IMR-90 (cell line): ENCODE measurements around the gene TMEM17. TPM values are rescaled to one million over a fixed set of nuclear protein-coding genes. Genes with fewer than 3 reads are reported as not detected.

Experiments used
- ATAC-seq: fragments of 200-7000 bp; cut with Tn5 transposase; 2 replicates; pipeline ENCODE4 v1.9.1; 2020; ENCODE audit warnings: low read depth, mild to moderate bottlenecking, moderate library complexity
- BruUV-seq: library from RNA; stranded (reverse); fragments of 400-500 nt; replicated peaks from 2 replicates; lab custom pipeline; 2021; lab: Mats Ljungman, UMichigan
- CTCF ChIA-PET: fragments of 300-600 bp; formaldehyde crosslinking; extraction: SDS; loops from one replicate; lab custom pipeline; 2021; ENCODE audit warnings: antibody characterized with exemption; lab: Yijun Ruan, JAX
- POLR2A ChIA-PET: fragments of 300-600 bp; sonication (Branson Sonifier 250); formaldehyde crosslinking; loops from one replicate; lab custom pipeline; 2022; ENCODE audit warnings: antibody characterized with exemption; ENCODE audit not compliant: unreplicated experiment; lab: Charles Lee
- DNase-seq: peaks from one replicate; pipeline ENCODE4 v3.0.0; 2013
- H2AFZ ChIP-seq: replicated peaks from 2 replicates; pipeline ENCODE3; 2013; ENCODE audit warnings: low read length, mild to moderate bottlenecking; ENCODE audit not compliant: poor library complexity
- H2AK5ac ChIP-seq: 2 replicates; pipeline ENCODE4 v1.6.1; 2013; ENCODE audit warnings: low read depth, low read length, inconsistent platforms
- H2AK9ac ChIP-seq: replicated peaks from 2 replicates; pipeline ENCODE3; 2013; ENCODE audit warnings: mild to moderate bottlenecking, low read depth, low read length, moderate library complexity; ENCODE audit not compliant: poor library complexity
- H2BK120ac ChIP-seq: 2 replicates; pipeline ENCODE4 v1.6.1; 2013; ENCODE audit warnings: low read depth, low read length, inconsistent platforms
- H2BK15ac ChIP-seq: 3 replicates; pipeline ENCODE4 v1.6.1; 2013; ENCODE audit warnings: low read depth, low read length, inconsistent platforms
- H2BK20ac ChIP-seq: 2 replicates; pipeline ENCODE4 v1.6.1; 2013; ENCODE audit warnings: low read depth, mild to moderate bottlenecking, inconsistent platforms, low read length, moderate library complexity
- H2BK5ac ChIP-seq: 2 replicates; pipeline ENCODE4 v1.6.1; 2013; ENCODE audit warnings: mild to moderate bottlenecking, low read depth, low read length, inconsistent platforms; ENCODE audit not compliant: poor library complexity, severe bottlenecking
- H3K14ac ChIP-seq: replicated peaks from 2 replicates; pipeline ENCODE4 v1.6.1; 2013; ENCODE audit warnings: low read depth, low read length, inconsistent platforms
- H3K18ac ChIP-seq: 2 replicates; pipeline ENCODE4 v1.6.1; 2013; ENCODE audit warnings: low read depth, low read length, control low read depth
- H3K23ac ChIP-seq: 2 replicates; pipeline ENCODE4 v1.6.1; 2013; ENCODE audit warnings: low read depth, low read length, inconsistent platforms
- H3K27ac ChIP-seq: 2 replicates; pipeline ENCODE4 v1.5.1; 2013; ENCODE audit warnings: mild to moderate bottlenecking, control low read depth, low read length; ENCODE audit not compliant: insufficient read depth
- H3K27me3 ChIP-seq: 2 replicates; pipeline ENCODE4 v1.6.1; 2013; ENCODE audit warnings: low read length; ENCODE audit not compliant: control insufficient read depth, insufficient read depth
- H3K36me3 ChIP-seq: 2 replicates; pipeline ENCODE4 v1.6.1; 2013; ENCODE audit warnings: low read length, mixed read lengths; ENCODE audit not compliant: control insufficient read depth, insufficient read depth
- H3K4ac ChIP-seq: 2 replicates; pipeline ENCODE4 v1.6.1; 2013; ENCODE audit warnings: low read depth, low read length, inconsistent platforms
- H3K4me1 ChIP-seq: 2 replicates; pipeline ENCODE4 v1.6.1; 2013; ENCODE audit warnings: low read length, mixed read lengths; ENCODE audit not compliant: control insufficient read depth, insufficient read depth
- H3K4me2 ChIP-seq: 2 replicates; pipeline ENCODE4 v1.6.1; 2013; ENCODE audit warnings: low read depth, mild to moderate bottlenecking, control low read depth, low read length, moderate library complexity
- H3K4me3 ChIP-seq: 2 replicates; pipeline ENCODE4 v1.5.1; 2013; ENCODE audit warnings: low read depth, mild to moderate bottlenecking, control low read depth, low read length, moderate library complexity; ENCODE audit not compliant: insufficient read depth
- H3K56ac ChIP-seq: 2 replicates; pipeline ENCODE4 v1.6.1; 2013; ENCODE audit warnings: low read length, inconsistent platforms; ENCODE audit not compliant: insufficient read depth; ENCODE audit errors: extremely low read depth
- H3K79me1 ChIP-seq, 2 experiments: 2 replicates each; pipeline ENCODE4 v1.6.1; 2013; ENCODE audit warnings: low read length in 2 of 2, inconsistent platforms in 1 of 2, low read depth in 1 of 2
- H3K9ac ChIP-seq: 2 replicates; pipeline ENCODE4 v1.6.1; 2013; ENCODE audit warnings: low read depth, low read length, control low read depth
- H3K9me1 ChIP-seq: 2 replicates; pipeline ENCODE4 v1.6.1; 2013; ENCODE audit warnings: low read length, inconsistent platforms; ENCODE audit not compliant: insufficient read depth
- H3K9me3 ChIP-seq: 2 replicates; pipeline ENCODE4 v1.6.1; 2013; ENCODE audit warnings: low read length; ENCODE audit not compliant: control insufficient read depth, insufficient read depth
- H4K20me1 ChIP-seq: 2 replicates; pipeline ENCODE4 v1.6.1; 2013; ENCODE audit warnings: low read length, inconsistent platforms; ENCODE audit not compliant: insufficient read depth
- H4K5ac ChIP-seq: 2 replicates; pipeline ENCODE4 v1.6.1; 2013; ENCODE audit warnings: mild to moderate bottlenecking, low read depth, low read length, control low read depth
- H4K8ac ChIP-seq, 2 experiments: 2 replicates each; pipeline ENCODE4 v1.6.1; 2013; ENCODE audit warnings: low read depth in 2 of 2, low read length in 2 of 2, control low read depth in 1 of 2, inconsistent platforms in 1 of 2
- H4K91ac ChIP-seq: 2 replicates; pipeline ENCODE4 v1.6.1; 2013; ENCODE audit warnings: low read depth, low read length, inconsistent platforms; ENCODE audit not compliant: insufficient read depth
- CEBPB ChIP-seq: IDR thresholded peaks from 2 replicates; pipeline ENCODE4 v1.6.1; 2012; ENCODE audit warnings: low read depth, low read length, improper control_type of control experiment
- CHD1 ChIP-seq: IDR thresholded peaks from 2 replicates; pipeline ENCODE4 v1.6.1; 2012; ENCODE audit warnings: low read depth, low read length, improper control_type of control experiment
- CTCF ChIP-seq: conservative IDR thresholded peaks from 2 replicates; pipeline ENCODE4 v1.5.1; 2012; ENCODE audit warnings: mild to moderate bottlenecking, low read depth, low read length, improper control_type of control experiment
- MAZ ChIP-seq: IDR thresholded peaks from 2 replicates; pipeline ENCODE4 v1.6.1; 2012; ENCODE audit warnings: low read depth, mild to moderate bottlenecking, low read length, improper control_type of control experiment, moderate library complexity, borderline replicate concordance
- MXI1 ChIP-seq: IDR thresholded peaks from 2 replicates; pipeline ENCODE4 v1.6.1; 2012; ENCODE audit warnings: low read depth, mild to moderate bottlenecking, low read length, moderate library complexity, borderline replicate concordance
- NFE2L2 ChIP-seq: fragments of 150-350 bp; IDR thresholded peaks from 2 replicates; pipeline ENCODE4 v1.6.1; 2016; ENCODE audit warnings: low read depth, mild to moderate bottlenecking, low read length
- RAD21 ChIP-seq: IDR thresholded peaks from 2 replicates; pipeline ENCODE4 v1.6.1; 2012; ENCODE audit warnings: low read length, improper control_type of control experiment
- RCOR1 ChIP-seq: IDR thresholded peaks from 2 replicates; pipeline ENCODE4 v1.6.1; 2012; ENCODE audit warnings: mild to moderate bottlenecking, low read length, improper control_type of control experiment; ENCODE audit not compliant: insufficient replicate concordance
- RFX5 ChIP-seq: IDR thresholded peaks from 2 replicates; pipeline ENCODE4 v1.8.0; 2012; ENCODE audit warnings: low read depth, mild to moderate bottlenecking, low read length, moderate library complexity
- SMC3 ChIP-seq: fragments of 150-350 bp; IDR thresholded peaks from 2 replicates; pipeline ENCODE4 v1.6.1; 2016; ENCODE audit warnings: low read depth, mild to moderate bottlenecking, antibody characterized with exemption, low read length, moderate library complexity
- WGBS, 2 experiments: methylation state at CpG; one replicate each; pipeline versions ENCODE4 v1.1.5 to v1.1.7; 2013; ENCODE audit warnings: missing lambda C conversion rate in 2 of 2; ENCODE audit not compliant: insufficient read length in 1 of 2; ENCODE audit errors: extremely low coverage in 2 of 2; 5-methylcytosine and 5-hydroxymethylcytosine counted together
- dilution Hi-C: fragments of 300-500 bp; cut with HindIII; formaldehyde crosslinking; loops from one replicate; pipeline ENCODE4 v1.14.3; 2018; ENCODE audit warnings: low sequenced_read_pairs; ENCODE audit not compliant: unreplicated experiment
- in situ Hi-C: fragments of 300-500 bp; cut with MboI; formaldehyde crosslinking; loops from 3 replicates; pipeline ENCODE4 v1.14.3; 2019; ENCODE audit warnings: low sequenced_read_pairs, inconsistent platforms, mixed read lengths
- intact Hi-C: fragments of 100-400 bp; cut with micrococcal nuclease; formaldehyde crosslinking; loops from 2 replicates; pipeline ENCODE4 v1.10.0; 2022
- polyA plus RNA-seq, 3 experiments: library from polyadenylated mRNA; depleted of rRNA; stranded (reverse); fragments of >200 nt; gene quantifications; 2 replicates each; pipeline ENCODE4 v1.2.3, GENCODE V29; 2012; ENCODE audit warnings: low replicate concordance in 1 of 3
- total RNA-seq: library from RNA; depleted of rRNA; stranded (reverse); fragments of >200 nt; gene quantifications from 2 replicates; pipeline ENCODE4 v1.2.3, GENCODE V29; 2012

TMEM17 gene
- total and polyA plus RNA-seq, 2 of the 4 experiments (the other 2 are of a cell fraction), result 1.3 to 1.8 TPM

DNA sequence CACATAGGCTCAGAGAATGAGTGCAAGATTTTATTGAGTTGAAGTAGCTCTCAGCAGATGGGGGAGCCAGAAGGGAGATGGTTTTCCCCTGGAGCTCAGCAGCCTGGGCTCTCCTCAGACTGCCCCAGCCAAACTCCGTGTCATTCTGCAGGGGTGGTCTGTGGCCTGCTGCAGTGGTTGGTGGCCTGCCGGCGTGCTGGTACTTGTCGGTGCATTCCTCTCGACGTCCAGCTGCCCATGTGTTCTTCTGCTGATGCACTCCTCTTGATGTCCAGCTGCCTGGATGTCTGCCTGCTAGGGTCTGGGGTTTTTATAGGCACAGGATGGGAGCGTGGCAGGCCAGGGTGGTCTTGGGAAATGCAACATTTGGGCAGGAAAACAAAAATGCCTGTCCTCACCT is 25.6 kb upstream of the TMEM17 start:
- no peak overlapping the region for H4K91ac ChIP-seq
- no peak overlapping the region for H2BK15ac ChIP-seq
- no peak overlapping the region for H3K9ac ChIP-seq
- H3K14ac ChIP-seq, result no peak overlapping the region
- H3K4me1 ChIP-seq, result peaks cover 1% of the 10 kb centered on the region; the same call in 1 of the 2 replicates
- no peak overlapping the region for H2AK9ac ChIP-seq
- H3K9me3 ChIP-seq, result 0 out of 2 replicates have a peak, but pooled peaks cover 3% of the 10 kb centered on the region
- no peaks in the 10 kb centered on the region for H3K36me3 ChIP-seq
- intact Hi-C loops (no loop called here), dilution Hi-C loops (no loop called here), in situ Hi-C loops (no loop called here)
- no peak overlapping the region for H3K4me3 ChIP-seq
- no peaks in the 10 kb centered on the region for H3K9me1 ChIP-seq
- TF ChIP-seq RAD21, result no peak
- TF ChIP-seq CEBPB, result no peak
- no peak for TF ChIP-seq CTCF
- TF ChIP-seq SMC3, result no peak
- TF ChIP-seq MXI1, result no peak
- no peak for TF ChIP-seq NFE2L2
- no peak for TF ChIP-seq MAZ
- no peak for TF ChIP-seq CHD1
- TF ChIP-seq RFX5, result no peak
- TF ChIP-seq RCOR1, result no peak
- H3K23ac ChIP-seq, result no peak overlapping the region
- no peak for ATAC-seq
- H3K27ac ChIP-seq, result no peak overlapping the region
- H4K20me1 ChIP-seq, result no peaks in the 10 kb centered on the region
- no peak overlapping the region for H3K18ac ChIP-seq
- H3K4ac ChIP-seq, result no peak overlapping the region
- no TSS peak for BruUV-seq
- H3K27me3 ChIP-seq, result no peaks in the 10 kb centered on the region
- no peaks in the 10 kb centered on the region for H3K79me1 ChIP-seq
- no peak overlapping the region for H2BK5ac ChIP-seq
- no peak overlapping the region for H2AK5ac ChIP-seq
- ChIA-PET POLR2A (no interaction called here), CTCF (no interaction called here)
- H4K8ac ChIP-seq, result no peak overlapping the region
- H2BK20ac ChIP-seq, result no peak overlapping the region
- H2BK120ac ChIP-seq, result no peak overlapping the region
- H3K56ac ChIP-seq, result no peak overlapping the region
- H4K5ac ChIP-seq, result no peak overlapping the region
- no peak overlapping the region for H2AFZ ChIP-seq
- no peak for DNase-seq
- 81% methylated on average over 6 of the region's 7 CpGs; no CpG with 5 or more reads in 1 of the 2 experiments for WGBS, 2 experiments
- no peak overlapping the region for H3K4me2 ChIP-seq
